PC-9 (cell line): ENCODE measurements around the gene HEY2. TPM values are rescaled to one million over a fixed set of nuclear protein-coding genes. Genes with fewer than 3 reads are reported as not detected.
A peak's percentile ranks its signal among the peaks of the same experiment; 100 is the strongest.

Source experiments
- BruUV-seq: library from RNA; stranded (reverse); fragments of 400-500 nt; replicated peaks from 2 replicates; lab custom pipeline; 2021; lab: Mats Ljungman, UMichigan
- CTCF ChIA-PET: fragments of 300-600 bp; sonication (Branson Sonifier 250); formaldehyde crosslinking; loops from one replicate; lab custom pipeline; 2022; ENCODE audit warnings: antibody characterized with exemption; lab: Charles Lee
- POLR2A ChIA-PET: fragments of 300-600 bp; sonication (Branson Sonifier 250); formaldehyde crosslinking; loops from one replicate; lab custom pipeline; 2022; ENCODE audit warnings: antibody characterized with exemption; ENCODE audit not compliant: unreplicated experiment; lab: Charles Lee
- DNase-seq, 2 experiments: peaks; one replicate each; pipeline versions ENCODE4 v3.0.0 to v3.0.0-alpha.2; 2015 to 2022; ENCODE audit warnings: mixed read lengths in 1 of 2
- H2AFZ ChIP-seq: fragments of 200-600 bp; sonication (generic); 2 replicates; pipeline ENCODE4 v1.8.1; 2017; ENCODE audit warnings: antibody characterized with exemption
- H3F3A ChIP-seq: fragments of 200-600 bp; sonication (generic); 2 replicates; pipeline ENCODE4 v1.8.1; 2017; ENCODE audit warnings: antibody characterized with exemption, mild to moderate bottlenecking, low read depth; ENCODE audit not compliant: insufficient read depth
- H3K27ac ChIP-seq: fragments of 200-600 bp; sonication (generic); 2 replicates; pipeline ENCODE4 v1.6.1; 2016; ENCODE audit warnings: mixed run types
- H3K27me3 ChIP-seq: fragments of 200-600 bp; sonication (generic); 2 replicates; pipeline ENCODE4 v1.6.1; 2016; ENCODE audit warnings: low read depth, mixed run types; ENCODE audit not compliant: insufficient read depth
- H3K36me3 ChIP-seq: fragments of 200-600 bp; sonication (generic); 2 replicates; pipeline ENCODE4 v1.6.1; 2016; ENCODE audit warnings: low read depth, mixed run types
- H3K4me1 ChIP-seq: fragments of 200-600 bp; sonication (generic); replicated peaks from 2 replicates; pipeline ENCODE4 v1.6.1; 2016; ENCODE audit warnings: mixed run types; ENCODE audit not compliant: insufficient read depth
- H3K4me2 ChIP-seq: fragments of 200-600 bp; sonication (generic); 2 replicates; pipeline ENCODE4 v1.6.1; 2017; ENCODE audit warnings: mixed run types
- H3K4me3 ChIP-seq: fragments of 200-600 bp; sonication (generic); 2 replicates; pipeline ENCODE4 v1.6.1; 2016; ENCODE audit warnings: mixed run types
- H3K79me2 ChIP-seq: fragments of 200-600 bp; sonication (generic); 2 replicates; pipeline ENCODE4 v1.6.1; 2017; ENCODE audit warnings: low read depth, mixed run types
- H3K9me2 ChIP-seq: fragments of 200-600 bp; sonication (generic); 2 replicates; pipeline ENCODE4 v1.8.1; 2017; ENCODE audit warnings: mild to moderate bottlenecking; ENCODE audit not compliant: insufficient read depth
- H3K9me3 ChIP-seq: fragments of 200-600 bp; sonication (generic); 2 replicates; pipeline ENCODE4 v1.8.1; 2016; ENCODE audit warnings: low read depth; ENCODE audit not compliant: insufficient read depth
- H4K20me1 ChIP-seq: fragments of 200-600 bp; sonication (generic); 2 replicates; pipeline ENCODE4 v1.8.1; 2017; ENCODE audit not compliant: insufficient read depth
- CTCF ChIP-seq: fragments of 200-600 bp; sonication (generic); conservative IDR thresholded peaks from 2 replicates; pipeline ENCODE4 v1.6.1; 2017; ENCODE audit warnings: mixed run types, antibody characterized with exemption, mild to moderate bottlenecking, moderate library complexity
- EZH2 ChIP-seq: fragments of 200-600 bp; sonication (generic); IDR thresholded peaks from 2 replicates; pipeline ENCODE4 v1.8.0; 2017; ENCODE audit warnings: antibody characterized with exemption, low read depth
- intact Hi-C: fragments of 100-400 bp; cut with micrococcal nuclease; formaldehyde crosslinking; loops from one replicate; pipeline ENCODE4 v1.10.0; 2022; ENCODE audit not compliant: unreplicated experiment
- total RNA-seq: library from RNA; stranded (reverse); gene quantifications from 2 replicates; pipeline ENCODE4 v1.2.3, GENCODE V29; 2021

The HEY2 gene
- total RNA-seq, 1 experiment from 2014 or later = not detected

GRCh38 chr6:125707615-125708243 lies 41.7 kb upstream of the HEY2 start:
- H4K20me1 ChIP-seq = no peaks in the 10 kb centered on the region
- POLR2A ChIA-PET = no interaction called here
- BruUV-seq = no TSS peak
- H3K27me3 ChIP-seq = peaks cover 17% of the 10 kb centered on the region
- no peaks in the 10 kb centered on the region for H3K4me1 ChIP-seq
- H3K4me3 ChIP-seq = no peak overlapping the region
- H3K9me3 ChIP-seq = peaks cover 11% of the 10 kb centered on the region; the same call in 1 of the 2 replicates
- no peak overlapping the region for H3K4me2 ChIP-seq
- no peaks in the 10 kb centered on the region for H3K79me2 ChIP-seq
- H3K9me2 ChIP-seq = no peaks in the 10 kb centered on the region
- H2AFZ ChIP-seq = no peak overlapping the region
- no peaks in the 10 kb centered on the region for H3F3A ChIP-seq
- H3K36me3 ChIP-seq = no peaks in the 10 kb centered on the region
- TF ChIP-seq CTCF = no peak
- TF ChIP-seq EZH2 = no peak
- intact Hi-C loops = no loop called here
- CTCF ChIA-PET = no interaction called here
- H3K27ac ChIP-seq = no peak overlapping the region
- peak in 1 of 2 experiments; percentile 31 for DNase-seq

GRCh38 chr6:125711013-125711675 lies 38.3 kb upstream of the HEY2 start:
- Histone ChIP-seq H3K79me2 (no peaks in the 10 kb centered on the region), H3K4me1 (no peaks in the 10 kb centered on the region), H3F3A (no peaks in the 10 kb centered on the region), H3K36me3 (no peaks in the 10 kb centered on the region), H3K27me3 (peaks cover 14% of the 10 kb centered on the region), H3K9me3 (peaks cover 11% of the 10 kb centered on the region; the same call in 1 of the 2 replicates), H4K20me1 (no peaks in the 10 kb centered on the region), H3K4me3 (no peak overlapping the region), H2AFZ (no peak overlapping the region), H3K27ac (no peak overlapping the region), H3K9me2 (no peaks in the 10 kb centered on the region), H3K4me2 (no peak overlapping the region)
- intact Hi-C loops = no loop called here
- CTCF ChIA-PET = no interaction called here
- TF ChIP-seq EZH2 = no peak
- no peak for TF ChIP-seq CTCF
- no peak for DNase-seq
- no TSS peak for BruUV-seq
- POLR2A ChIA-PET = no interaction called here

GRCh38 chr6:125714441-125715090 lies 34.9 kb upstream of the HEY2 start:
- Histone ChIP-seq H3K4me2 (no peak overlapping the region), H3F3A (no peaks in the 10 kb centered on the region), H3K27ac (no peak overlapping the region), H3K27me3 (no peaks in the 10 kb centered on the region), H3K79me2 (no peaks in the 10 kb centered on the region), H3K4me1 (no peaks in the 10 kb centered on the region), H3K9me3 (0 out of 2 replicates have a peak, but pooled peaks cover 11% of the 10 kb centered on the region), H3K36me3 (no peaks in the 10 kb centered on the region), H3K9me2 (no peaks in the 10 kb centered on the region), H4K20me1 (no peaks in the 10 kb centered on the region), H3K4me3 (no peak overlapping the region), H2AFZ (no peak overlapping the region)
- peak in 1 of 2 experiments; percentile 21 for DNase-seq
- TF ChIP-seq CTCF (no peak), EZH2 (no peak)
- BruUV-seq = no TSS peak
- CTCF ChIA-PET = no interaction called here
- intact Hi-C loops = no loop called here
- POLR2A ChIA-PET = no interaction called here
